ENCODE results near the gene MSRB2.

The MSRB2 gene

DNA sequence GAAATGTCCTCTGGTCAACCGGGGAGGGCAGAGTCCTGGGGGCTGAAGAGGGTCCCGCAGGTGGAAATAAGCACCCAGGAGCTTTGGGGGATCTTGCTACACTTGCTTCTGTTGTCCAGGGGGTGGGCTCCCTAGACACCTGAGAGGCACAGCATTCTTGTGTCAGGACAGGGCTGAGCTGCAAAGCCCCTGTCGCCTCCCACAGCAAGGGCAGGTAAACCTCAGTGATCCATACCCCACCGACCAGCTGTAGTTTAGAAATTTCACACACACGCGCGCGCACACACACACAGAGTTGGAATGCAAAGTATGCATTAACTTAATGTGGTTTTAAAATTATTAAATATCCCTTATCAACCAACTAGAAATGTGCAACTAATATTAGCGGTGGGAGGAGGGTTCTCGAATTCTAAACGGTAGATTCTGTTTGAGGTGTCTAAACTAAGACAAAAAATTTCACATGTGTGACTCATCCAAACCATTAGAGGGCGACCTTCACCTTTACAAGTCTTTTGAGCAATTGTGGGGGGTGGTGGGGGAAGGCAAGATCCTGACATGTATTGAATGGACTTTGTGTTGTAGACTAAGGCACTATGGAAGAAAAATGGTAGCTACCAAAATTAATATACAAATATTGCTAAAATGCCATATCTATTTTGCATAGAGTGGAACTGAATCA lies 62.5 kb downstream of the MSRB2 start:
- Histone ChIP-seq H3K9ac (ENCODE audit: low read depth, low read length) (no peak overlapping the region), H3K4me3 (ENCODE audit: low read depth, low read length) (peak overlapping the region; percentile 2), H3K4me1 (ENCODE audit: control insufficient read depth, insufficient read depth, low read length) (no peaks in the 10 kb centered on the region), H3K9me3 (ENCODE audit: control insufficient read depth, insufficient read depth, low read length) (no peaks in the 10 kb centered on the region), H3K27me3 (ENCODE audit: control insufficient read depth, insufficient read depth, low read length) (peaks cover 29% of the 10 kb centered on the region), H3K36me3 (ENCODE audit: control insufficient read depth, insufficient read depth, low read length) (no peaks in the 10 kb centered on the region)

DNA sequence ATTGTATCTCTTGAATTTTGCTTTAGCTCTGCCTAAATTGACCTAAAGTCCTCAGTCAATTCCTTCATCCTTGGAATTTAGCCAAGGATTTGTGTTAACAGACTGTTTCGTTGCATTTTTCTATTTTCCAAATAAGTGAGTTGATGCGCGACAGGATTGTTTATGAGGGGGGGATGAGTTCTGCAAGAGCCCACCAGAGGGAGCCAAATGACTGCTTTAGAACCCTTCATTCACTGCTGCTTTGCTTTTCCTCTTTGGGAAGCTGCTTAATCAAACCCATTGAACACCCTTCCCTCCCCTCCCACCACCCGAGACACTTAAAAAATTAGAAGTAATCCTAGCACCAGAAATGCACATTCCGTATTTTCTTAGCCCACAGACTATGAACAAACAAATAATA lies 63.0 kb downstream of the MSRB2 start:
- Histone ChIP-seq H3K4me1 (ENCODE audit: control insufficient read depth, insufficient read depth, low read length) (no peaks in the 10 kb centered on the region), H3K9ac (ENCODE audit: low read depth, low read length) (no peak overlapping the region), H3K4me3 (ENCODE audit: low read depth, low read length) (peak overlapping the region; percentile 2)

DNA sequence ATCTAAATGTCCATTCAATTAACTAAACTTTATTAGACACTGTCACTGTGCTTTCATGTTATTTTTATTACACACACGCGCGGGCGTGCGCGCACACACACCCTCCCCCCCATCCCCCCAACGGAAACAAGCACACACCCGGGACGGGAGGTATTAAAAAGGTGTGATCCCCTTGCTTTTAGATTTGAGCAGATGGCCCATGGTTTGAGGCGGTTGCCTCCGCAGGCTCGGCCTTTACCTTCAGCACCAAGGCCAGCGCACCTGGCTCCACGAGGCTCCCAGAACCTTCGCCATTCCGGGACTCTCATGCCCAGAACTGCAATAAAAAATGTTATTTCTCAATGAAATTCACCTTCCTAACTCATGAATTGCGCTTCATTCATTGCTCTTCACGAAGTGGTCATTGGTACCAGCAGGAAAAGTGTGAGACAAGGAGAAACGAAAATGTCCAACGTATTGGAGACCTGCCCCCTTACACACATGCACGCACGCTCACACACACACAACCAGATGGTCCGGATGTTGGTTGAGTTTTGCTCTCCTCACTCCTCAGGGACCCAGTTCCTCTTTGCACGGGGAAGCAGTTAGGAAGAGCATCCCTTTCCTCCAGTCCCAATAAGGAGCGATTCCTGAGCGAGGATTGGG lies 76.0 kb downstream of the MSRB2 start:
- no peaks in the 10 kb centered on the region for H3K36me3 ChIP-seq (ENCODE audit: control insufficient read depth, insufficient read depth, low read length)
- H3K4me3 ChIP-seq (ENCODE audit: low read depth, low read length) = peak overlapping the region; percentile 27
- H3K27me3 ChIP-seq (ENCODE audit: control insufficient read depth, insufficient read depth, low read length) = peaks cover 97% of the 10 kb centered on the region
- H3K9me3 ChIP-seq (ENCODE audit: control insufficient read depth, insufficient read depth, low read length) = no peaks in the 10 kb centered on the region
- H3K4me1 ChIP-seq (ENCODE audit: control insufficient read depth, insufficient read depth, low read length) = no peaks in the 10 kb centered on the region
- H3K9ac ChIP-seq (ENCODE audit: low read depth, low read length) = no peak overlapping the region

More for the DNA sequence above, 63.0 kb downstream of the MSRB2 start:
- H3K27me3 ChIP-seq (ENCODE audit: control insufficient read depth, insufficient read depth, low read length) = peaks cover 31% of the 10 kb centered on the region
- H3K9me3 ChIP-seq (ENCODE audit: control insufficient read depth, insufficient read depth, low read length) = no peaks in the 10 kb centered on the region
- no peaks in the 10 kb centered on the region for H3K36me3 ChIP-seq (ENCODE audit: control insufficient read depth, insufficient read depth, low read length)

Measured in iPS-15b (cell line).